ENCODE results near the gene STAT5A.

DNA sequence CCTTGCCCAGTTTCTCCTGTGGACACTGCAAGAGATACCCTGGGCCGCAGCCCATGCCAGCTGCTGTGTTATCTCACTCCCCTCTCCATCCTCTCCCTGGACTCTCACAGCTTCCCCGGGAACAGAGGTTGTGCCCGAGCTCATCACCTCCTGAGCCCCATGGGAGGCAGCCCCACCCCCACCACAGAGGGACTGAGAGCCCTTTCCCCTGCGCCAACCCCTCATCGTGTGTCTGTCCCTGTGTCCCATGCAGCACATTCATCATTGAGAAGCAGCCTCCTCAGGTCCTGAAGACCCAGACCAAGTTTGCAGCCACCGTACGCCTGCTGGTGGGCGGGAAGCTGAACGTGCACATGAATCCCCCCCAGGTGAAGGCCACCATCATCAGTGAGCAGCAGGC, 12.7 kb downstream of the STAT5A start:
- TF ChIP-seq, protein P1, sequence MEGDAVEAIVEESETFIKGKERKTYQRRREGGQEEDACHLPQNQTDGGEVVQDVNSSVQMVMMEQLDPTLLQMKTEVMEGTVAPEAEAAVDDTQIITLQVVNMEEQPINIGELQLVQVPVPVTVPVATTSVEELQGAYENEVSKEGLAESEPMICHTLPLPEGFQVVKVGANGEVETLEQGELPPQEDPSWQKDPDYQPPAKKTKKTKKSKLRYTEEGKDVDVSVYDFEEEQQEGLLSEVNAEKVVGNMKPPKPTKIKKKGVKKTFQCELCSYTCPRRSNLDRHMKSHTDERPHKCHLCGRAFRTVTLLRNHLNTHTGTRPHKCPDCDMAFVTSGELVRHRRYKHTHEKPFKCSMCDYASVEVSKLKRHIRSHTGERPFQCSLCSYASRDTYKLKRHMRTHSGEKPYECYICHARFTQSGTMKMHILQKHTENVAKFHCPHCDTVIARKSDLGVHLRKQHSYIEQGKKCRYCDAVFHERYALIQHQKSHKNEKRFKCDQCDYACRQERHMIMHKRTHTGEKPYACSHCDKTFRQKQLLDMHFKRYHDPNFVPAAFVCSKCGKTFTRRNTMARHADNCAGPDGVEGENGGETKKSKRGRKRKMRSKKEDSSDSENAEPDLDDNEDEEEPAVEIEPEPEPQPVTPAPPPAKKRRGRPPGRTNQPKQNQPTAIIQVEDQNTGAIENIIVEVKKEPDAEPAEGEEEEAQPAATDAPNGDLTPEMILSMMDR (conservative IDR thresholded peaks at IDR 0.05 in 1 of 2, IDR thresholded peaks at IDR 0.05 in 1 of 2; ENCODE audit: extremely low read depth in 1 of 2, insufficient read depth in 1 of 2, low read depth in 1 of 2, low read length in 2 of 2), result no peak
- TF ChIP-seq EZH2 (IDR thresholded peaks at IDR 0.05; ENCODE audit: borderline replicate concordance, low read length), result no peak

Measured in mammary epithelial cell (primary cell).